Measurements from ENCODE around the gene PPP1R3G. TPM values are rescaled to one million over a fixed set of nuclear protein-coding genes. Genes with fewer than 3 reads are reported as not detected.

PPP1R3G gene
- total RNA-seq, 2 donors from 2014 or later, result not detected

- H3K27ac ChIP-seq (ENCODE audit: low read depth, low read length), result no peak overlapping the region
- no peak overlapping the region for H3K4me3 Mint-ChIP-seq
- H3K4me3 ChIP-seq (ENCODE audit: low read length), result no peak overlapping the region
- no peaks in the 10 kb centered on the region for H3K36me3 ChIP-seq (ENCODE audit: control insufficient read depth, insufficient read depth, low read length)
- peaks cover 34% of the 10 kb centered on the region for H3K27me3 ChIP-seq (ENCODE audit: control insufficient read depth, insufficient read depth, low read length, poor library complexity, severe bottlenecking)
- no peak for DNase-seq
- no peak for TF ChIP-seq CTCF (conservative IDR thresholded peaks at IDR 0.05)
- peaks cover 1% of the 10 kb centered on the region for H3K9me3 Mint-ChIP-seq
- no peaks in the 10 kb centered on the region for H3K4me1 ChIP-seq (ENCODE audit: control insufficient read depth, insufficient read depth, low read length)
- peaks cover 40% of the 10 kb centered on the region for H3K27me3 Mint-ChIP-seq (ENCODE audit: insufficient read depth)
- H3K9ac ChIP-seq (ENCODE audit: extremely low read depth, low read length, poor library complexity, severe bottlenecking), result no peak overlapping the region
- H3K27ac Mint-ChIP-seq, result no peak overlapping the region
- no peaks in the 10 kb centered on the region for H3K4me1 Mint-ChIP-seq
- H3K9me3 ChIP-seq (ENCODE audit: control insufficient read depth, low read length), result no peaks in the 10 kb centered on the region
- H3K36me3 Mint-ChIP-seq (ENCODE audit: low read depth), result no peaks in the 10 kb centered on the region
- WGBS, 2 experiments (ENCODE audit: insufficient coverage in 1 of 2, insufficient read length in 1 of 2), result 91 to 95% methylated on average over 7 to 10 of the region's 10 CpGs
Measured at GRCh38 chr6:5091210-5092069, 6.3 kb downstream of the PPP1R3G start.

- no peak for DNase-seq
- Histone ChIP-seq H3K36me3 (ENCODE audit: control insufficient read depth, insufficient read depth, low read length) (no peaks in the 10 kb centered on the region), H3K9me3 (ENCODE audit: control insufficient read depth, low read length) (no peaks in the 10 kb centered on the region), H3K27me3 (ENCODE audit: control insufficient read depth, insufficient read depth, low read length, poor library complexity, severe bottlenecking) (peaks cover 18% of the 10 kb centered on the region), H3K27ac (ENCODE audit: low read depth, low read length) (no peak overlapping the region), H3K4me1 (ENCODE audit: control insufficient read depth, insufficient read depth, low read length) (no peaks in the 10 kb centered on the region), H3K4me3 (ENCODE audit: low read length) (no peak overlapping the region), H3K9ac (ENCODE audit: extremely low read depth, low read length, poor library complexity, severe bottlenecking) (no peak overlapping the region)
- Mint-ChIP-seq H3K27me3 (ENCODE audit: insufficient read depth) (peaks cover 24% of the 10 kb centered on the region), H3K4me3 (no peak overlapping the region), H3K9me3 (no peaks in the 10 kb centered on the region), H3K4me1 (no peaks in the 10 kb centered on the region), H3K36me3 (ENCODE audit: low read depth) (no peaks in the 10 kb centered on the region), H3K27ac (no peak overlapping the region)
- TF ChIP-seq CTCF (conservative IDR thresholded peaks at IDR 0.05), result no peak
- 84 to 100% methylated on average over 5 to 7 of the region's 7 CpGs for WGBS, 2 experiments (ENCODE audit: insufficient coverage in 1 of 2, insufficient read length in 1 of 2)
Measured at GRCh38 chr6:5093231-5094015, 8.3 kb downstream of the PPP1R3G start.

GRCh38 chr6:5094327-5094726, 9.2 kb downstream of the PPP1R3G start:
- peaks cover 13% of the 10 kb centered on the region for H3K27me3 ChIP-seq (ENCODE audit: control insufficient read depth, insufficient read depth, low read length, poor library complexity, severe bottlenecking)
- no peaks in the 10 kb centered on the region for H3K4me1 Mint-ChIP-seq
- no peak overlapping the region for H3K27ac Mint-ChIP-seq
- no peak for TF ChIP-seq CTCF (conservative IDR thresholded peaks at IDR 0.05)
- no peaks in the 10 kb centered on the region for H3K9me3 ChIP-seq (ENCODE audit: control insufficient read depth, low read length)
- H3K9me3 Mint-ChIP-seq, result no peaks in the 10 kb centered on the region
- H3K36me3 ChIP-seq (ENCODE audit: control insufficient read depth, insufficient read depth, low read length), result no peaks in the 10 kb centered on the region
- H3K9ac ChIP-seq (ENCODE audit: extremely low read depth, low read length, poor library complexity, severe bottlenecking), result no peak overlapping the region
- DNase-seq, result no peak
- no peak overlapping the region for H3K27ac ChIP-seq (ENCODE audit: low read depth, low read length)
- H3K4me1 ChIP-seq (ENCODE audit: control insufficient read depth, insufficient read depth, low read length), result no peaks in the 10 kb centered on the region
- H3K36me3 Mint-ChIP-seq (ENCODE audit: low read depth), result no peaks in the 10 kb centered on the region
- H3K27me3 Mint-ChIP-seq (ENCODE audit: insufficient read depth), result peaks cover 19% of the 10 kb centered on the region
- H3K4me3 ChIP-seq (ENCODE audit: low read length), result no peak overlapping the region
- WGBS, 2 experiments (ENCODE audit: insufficient coverage in 1 of 2, insufficient read length in 1 of 2), result 91% methylated on average over 3 of the region's 3 CpGs; no CpG with 5 or more reads in 1 of the 2 experiments
- H3K4me3 Mint-ChIP-seq, result no peak overlapping the region
